Hematopoietic multipotent progenitor cell treated with erythropoietin and hydrocortisone succinate and interleukin-3 and kit ligand, for 6 days (in vitro differentiated cells): ENCODE results near the gene ARHGEF2.
"Not testable (repeated sequence)": the region's sequence is repeated elsewhere in the genome, so short reads cannot be mapped to it uniquely, and the experiment has no call there.

Experiments
- DNase-seq: peaks from one replicate; pipeline ENCODE4 v3.0.0-alpha.2; 2015

ARHGEF2 gene

GRCh38 chr1:155940993-155941844 lies 37.1 kb downstream of the ARHGEF2 start, which contains the start of gene RXFP4:
Gene RXFP4 (plus strand): TSS chr1:155941638. CDS start chr1:155941710, 72 bp downstream.
- DNase-seq, result peak; percentile 70

GRCh38 chr1:155940482-155940992 lies 37.8 kb downstream of the ARHGEF2 start:
- DNase-seq, result peak; percentile 40

GRCh38 chr1:155938220-155938627 lies 40.1 kb downstream of the ARHGEF2 start:
- peak; percentile 87 for DNase-seq

DNA sequence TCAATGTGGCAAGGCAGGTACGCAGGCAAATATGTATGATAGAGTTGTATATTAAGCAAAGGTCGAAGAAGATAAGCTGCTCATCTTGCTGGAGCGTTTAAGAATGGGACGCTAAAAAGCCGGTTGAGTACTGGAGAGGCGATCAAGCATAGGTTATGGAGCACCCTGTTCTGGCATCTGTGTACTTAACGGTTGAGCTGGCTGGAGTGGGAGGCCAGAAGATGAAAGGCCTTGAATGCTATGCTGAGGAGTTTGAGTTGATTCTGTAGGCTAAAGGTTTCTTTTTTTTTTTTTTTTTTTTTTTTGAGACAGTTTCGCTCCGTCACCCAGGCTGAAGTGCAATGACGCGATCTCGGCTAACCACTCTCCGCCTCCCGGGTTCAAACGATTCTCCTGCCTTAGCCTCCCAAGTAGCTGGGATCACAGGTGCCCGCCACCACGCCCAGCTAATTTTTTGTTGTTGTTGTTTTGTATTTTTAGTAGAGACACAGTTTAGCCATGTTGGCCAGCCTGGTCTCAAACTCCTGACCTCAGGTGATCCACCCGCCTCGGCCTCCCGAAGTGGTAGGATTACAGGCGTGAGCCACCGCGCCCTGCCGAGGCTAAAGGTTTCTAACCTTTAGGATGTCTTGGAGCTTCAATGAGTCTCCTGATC lies 43.3 kb downstream of the ARHGEF2 start:
- peak; percentile 50 for DNase-seq

DNA sequence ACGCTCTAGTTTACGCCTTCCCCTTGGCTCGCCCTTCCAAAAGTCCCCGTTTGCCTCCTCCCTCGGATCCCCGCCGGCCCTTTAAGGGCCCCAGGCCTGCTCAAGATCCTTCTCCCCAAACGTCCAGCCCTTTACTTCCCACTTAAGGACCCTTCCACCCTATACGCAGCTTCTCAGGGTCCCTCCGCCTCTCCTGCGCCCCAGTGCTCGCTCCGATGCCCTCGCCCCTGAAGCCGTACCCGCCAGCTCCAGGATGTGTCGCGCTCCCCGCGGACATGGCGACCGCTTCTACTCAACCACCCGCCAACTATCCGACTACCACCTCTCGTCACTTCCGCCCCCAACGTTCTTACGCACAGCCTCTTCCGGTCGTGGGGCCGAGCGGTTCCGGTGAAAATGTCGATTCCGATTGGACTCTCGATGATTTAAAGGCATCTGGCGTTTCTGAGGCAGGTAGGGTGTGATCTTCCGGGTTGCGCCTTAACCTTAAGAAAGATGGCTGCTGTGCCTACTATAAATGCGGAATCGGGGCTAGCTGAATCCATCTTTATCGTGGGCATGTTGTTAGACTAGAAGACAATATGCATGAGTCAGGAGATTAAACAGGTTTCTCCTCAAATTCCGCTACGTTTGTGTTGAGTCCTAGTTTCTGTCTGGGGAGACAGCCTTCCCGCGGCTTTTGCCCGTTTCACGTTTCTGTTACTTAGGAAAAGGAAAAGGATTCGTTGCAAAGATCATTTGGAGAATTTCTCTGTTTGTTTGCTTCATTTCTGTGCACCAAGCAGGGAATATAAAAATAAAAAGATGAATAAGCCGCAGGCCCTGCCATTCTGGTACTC lies 44.0 kb downstream of the ARHGEF2 start, which contains the start of gene KHDC4:
Gene KHDC4 (minus strand): TSS at position 317 of the 839 bp plus-strand sequence. CDS start 40 bp downstream, at position 277.
- DNase-seq, result peak; percentile 100

- DNase-seq, result no peak
Measured at GRCh38 chr1:155933591-155934096, 44.7 kb downstream of the ARHGEF2 start.

- no peak for DNase-seq
Measured at GRCh38 chr1:155932487-155932886, 45.9 kb downstream of the ARHGEF2 start.

DNA sequence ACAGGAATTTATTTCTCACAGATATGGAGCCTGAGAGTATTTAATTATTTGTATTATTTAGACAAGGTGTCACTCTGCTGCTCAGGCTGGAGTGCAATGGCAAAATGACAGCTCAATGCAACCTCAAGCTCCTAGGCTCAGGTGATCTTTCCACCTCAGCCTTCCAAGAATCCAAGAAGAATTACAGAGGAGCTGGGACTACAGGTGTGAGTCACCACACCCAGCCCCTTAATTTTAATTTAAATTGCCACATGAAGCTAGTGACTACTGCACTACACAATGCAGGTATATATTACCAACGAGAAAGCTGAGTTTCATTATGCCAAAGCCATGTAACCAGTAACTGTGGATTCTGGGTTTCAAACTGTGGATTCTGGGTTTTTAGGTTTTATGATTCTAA lies 46.3 kb downstream of the ARHGEF2 start:
- DNase-seq, result no peak

DNA sequence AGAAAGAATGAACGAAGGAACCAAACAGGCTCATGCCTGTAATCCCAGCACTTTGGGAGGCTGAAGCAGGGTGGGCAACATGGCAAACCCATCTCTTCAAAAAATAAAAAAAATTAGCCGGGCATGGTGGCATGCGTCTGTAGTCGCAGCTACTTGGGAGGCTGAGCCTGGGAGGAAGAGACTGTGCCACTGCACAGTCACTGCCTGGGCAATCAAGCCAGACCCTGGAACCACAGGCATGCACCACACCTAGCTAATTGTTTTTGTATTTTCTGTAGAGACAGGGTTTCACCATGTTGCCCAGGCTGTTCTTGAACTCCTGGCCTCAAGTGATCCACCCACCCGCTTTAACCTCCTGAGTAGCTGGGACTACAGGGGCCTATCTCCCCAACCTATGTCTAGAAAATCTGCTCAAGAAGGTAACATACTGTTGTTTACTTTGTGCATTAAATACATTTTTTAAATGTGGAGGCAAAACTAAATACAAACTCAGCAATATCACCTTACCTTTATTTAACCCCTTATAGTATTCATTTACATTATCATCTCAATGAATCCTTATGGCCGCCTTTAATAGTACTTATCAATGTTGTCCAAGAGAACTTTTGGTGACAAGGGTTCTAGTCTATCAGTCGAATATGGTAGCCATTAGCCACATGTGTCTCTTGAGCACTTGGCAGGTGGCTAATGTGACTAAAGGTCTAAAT lies 46.9 kb downstream of the ARHGEF2 start:
- DNase-seq, result no peak

- not testable (repeated sequence) for DNase-seq
Measured at GRCh38 chr1:155930725-155931124, 47.6 kb downstream of the ARHGEF2 start.

DNA sequence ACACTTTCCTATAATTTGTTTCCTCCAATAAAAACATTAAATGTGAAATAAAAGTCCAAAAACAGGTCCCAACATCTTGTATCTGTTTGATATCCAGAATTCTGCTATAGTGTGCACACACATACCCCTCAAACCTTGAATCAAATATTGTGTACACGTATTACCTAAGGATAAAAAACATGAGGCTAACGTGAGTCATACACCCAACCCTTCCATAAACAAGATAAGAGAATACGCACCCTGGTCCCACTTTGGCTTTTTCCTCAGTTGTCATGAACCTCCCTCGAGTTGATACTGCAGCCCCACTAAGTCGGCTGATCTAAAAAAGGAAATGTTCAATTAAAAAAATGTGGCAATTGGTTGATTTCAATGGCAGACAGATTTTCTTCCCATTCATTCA lies 49.3 kb downstream of the ARHGEF2 start:
- DNase-seq, result no peak

GRCh38 chr1:155925506-155925905 lies 52.8 kb downstream of the ARHGEF2 start:
- no peak for DNase-seq

GRCh38 chr1:155920717-155921116 lies 57.6 kb downstream of the ARHGEF2 start:
- DNase-seq, result no peak

DNA sequence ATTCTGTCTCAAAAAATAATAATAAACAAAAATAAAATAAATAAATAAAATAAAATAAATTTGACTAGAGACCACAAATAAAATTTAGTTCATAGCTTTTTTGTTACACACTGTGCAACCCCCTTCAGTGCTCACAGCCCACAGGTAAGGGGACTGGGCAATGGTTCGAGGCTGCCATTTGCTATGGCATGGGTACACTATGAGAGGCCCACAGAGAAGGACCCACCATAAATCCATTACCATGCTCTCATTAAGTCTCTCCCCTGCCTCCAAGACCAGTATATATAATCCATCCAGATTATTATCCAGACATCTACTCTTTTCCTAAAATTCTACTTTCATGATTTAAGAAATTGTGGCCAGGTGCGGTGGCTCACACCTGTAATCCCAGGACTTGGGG lies 58.5 kb downstream of the ARHGEF2 start:
- DNase-seq, result no peak

- DNase-seq, result no peak
Measured at GRCh38 chr1:155918660-155919059, 59.7 kb downstream of the ARHGEF2 start.

DNA sequence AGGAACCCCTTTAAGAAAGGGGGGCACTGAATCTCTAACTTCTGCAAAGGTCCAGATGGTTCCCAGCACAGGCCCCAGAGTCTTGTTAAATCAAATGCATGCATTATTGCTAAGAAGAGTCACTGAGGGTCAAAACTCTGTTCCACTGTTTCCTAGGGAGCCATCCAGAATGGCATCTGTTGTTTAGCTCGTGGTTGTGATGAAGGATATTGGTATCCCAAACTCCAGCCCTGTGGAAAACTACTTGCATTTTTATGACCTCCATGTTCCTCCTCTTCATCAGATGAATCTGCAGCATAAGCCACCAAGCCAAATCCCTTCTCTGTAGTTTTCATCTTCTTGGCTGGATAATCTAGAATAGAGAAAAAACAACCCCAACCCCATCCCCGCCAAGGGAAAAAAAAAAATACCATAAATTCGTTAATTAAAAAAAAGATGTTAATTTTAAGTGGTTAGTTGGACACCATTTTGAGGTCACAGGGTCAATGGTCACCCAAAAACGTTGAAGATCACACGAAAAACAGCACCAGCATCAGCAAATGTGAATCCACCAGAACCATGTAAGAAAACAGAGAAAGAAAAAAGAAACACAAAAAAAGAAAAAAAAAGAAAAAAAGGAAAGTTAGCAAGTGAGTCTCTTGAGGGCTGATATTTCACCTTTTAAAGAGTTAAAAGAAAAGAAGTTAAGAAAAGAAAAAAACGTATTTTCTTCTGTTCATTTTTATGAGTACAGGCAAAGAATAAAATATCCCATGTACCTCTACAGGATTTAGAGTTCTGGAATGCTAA lies 64.2 kb downstream of the ARHGEF2 start:
- DNase-seq, result no peak

GRCh38 chr1:155912056-155912536 lies 66.3 kb downstream of the ARHGEF2 start:
- DNase-seq, result no peak

GRCh38 chr1:155911156-155912055 lies 66.9 kb downstream of the ARHGEF2 start, which contains the start of gene RIT1:
Gene RIT1 (minus strand): TSS chr1:155911349. CDS start chr1:155910761, 588 bp downstream.
- peak; percentile 93 for DNase-seq

DNA sequence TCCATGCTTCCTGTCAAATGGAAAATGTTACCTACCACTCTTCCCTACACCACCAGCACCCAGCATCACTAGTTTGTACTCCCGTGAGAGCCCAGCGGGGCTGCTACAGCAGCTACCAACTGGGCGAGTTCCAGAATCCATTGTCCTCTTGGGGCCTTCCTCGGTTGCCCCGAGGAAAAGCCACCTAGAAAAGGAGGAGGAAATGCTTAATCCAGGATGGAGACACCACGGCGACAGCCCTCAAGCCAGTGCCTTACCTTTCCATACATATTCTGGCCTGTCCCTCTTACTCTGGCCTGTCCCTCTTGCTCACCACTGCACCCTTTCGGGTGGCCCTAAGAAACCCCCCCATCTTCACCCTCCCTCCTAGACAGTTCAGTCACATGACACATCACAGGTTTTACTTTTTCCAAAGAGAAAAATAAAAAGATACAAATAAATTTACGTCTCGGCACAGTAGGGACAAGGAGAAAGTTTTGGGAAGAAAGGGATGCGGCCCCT lies 67.7 kb downstream of the ARHGEF2 start:
- peak; percentile 46 for DNase-seq
